SJCRH30 (cell line): ENCODE data around the gene ARHGEF19. TPM values are rescaled to one million over a fixed set of nuclear protein-coding genes. Genes with fewer than 3 reads are reported as not detected.

ENCODE experiments used
- DNase-seq, 2 experiments: peaks; one replicate each; pipeline ENCODE4 v3.0.0-alpha.2; 2015 to 2020
- H3K27ac ChIP-seq: fragments of 250-450 bp; sonication (Bioruptor Pico); 2 replicates; pipeline ENCODE4 v1.5.1; 2020; ENCODE audit warnings: mild to moderate bottlenecking, moderate library complexity
- H3K27me3 ChIP-seq: fragments of 250-450 bp; sonication (Bioruptor Pico); 2 replicates; pipeline ENCODE4 v1.5.1; 2020; ENCODE audit warnings: mild to moderate bottlenecking, moderate library complexity
- H3K36me3 ChIP-seq: fragments of 250-450 bp; sonication (Bioruptor Pico); 2 replicates; pipeline ENCODE4 v1.5.1; 2020; ENCODE audit warnings: mild to moderate bottlenecking, moderate library complexity
- H3K4me1 ChIP-seq: fragments of 250-450 bp; sonication (Bioruptor Pico); 2 replicates; pipeline ENCODE4 v1.5.1; 2020; ENCODE audit warnings: mild to moderate bottlenecking, moderate library complexity
- H3K4me3 ChIP-seq: fragments of 250-450 bp; sonication (Bioruptor Pico); 2 replicates; pipeline ENCODE4 v1.5.1; 2020; ENCODE audit warnings: mild to moderate bottlenecking, moderate library complexity
- H3K9me3 ChIP-seq: fragments of 250-450 bp; sonication (Bioruptor Pico); replicated peaks from 2 replicates; pipeline ENCODE4 v1.5.1; 2020; ENCODE audit warnings: mild to moderate bottlenecking, moderate library complexity
- total RNA-seq: library from RNA; depleted of rRNA; stranded (reverse); fragments of >200 nt; shearing (Covaris generic); gene quantifications from 2 replicates; pipeline ENCODE4 v1.2.3, GENCODE V29; 2014

ARHGEF19 gene
- total RNA-seq, 1 experiment from 2014 or later: 9.9 TPM

GRCh38 chr1:16195518-16195905, 16.9 kb downstream of the ARHGEF19 start:
- no peaks in the 10 kb centered on the region for H3K27me3 ChIP-seq
- no peaks in the 10 kb centered on the region for H3K9me3 ChIP-seq
- DNase-seq: no peak
- no peak overlapping the region for H3K4me3 ChIP-seq
- no peaks in the 10 kb centered on the region for H3K36me3 ChIP-seq
- H3K27ac ChIP-seq: no peak overlapping the region
- peaks cover 13% of the 10 kb centered on the region for H3K4me1 ChIP-seq

- Histone ChIP-seq H3K9me3 (no peaks in the 10 kb centered on the region), H3K27ac (no peak overlapping the region), H3K36me3 (no peaks in the 10 kb centered on the region), H3K27me3 (no peaks in the 10 kb centered on the region), H3K4me3 (no peak overlapping the region), H3K4me1 (peaks cover 46% of the 10 kb centered on the region)
- DNase-seq: no peak
Measured at GRCh38 chr1:16191916-16192546, 20.4 kb downstream of the ARHGEF19 start.

GRCh38 chr1:16191309-16191708, 21.1 kb downstream of the ARHGEF19 start:
- Histone ChIP-seq H3K4me3 (no peak overlapping the region), H3K27me3 (no peaks in the 10 kb centered on the region), H3K4me1 (peaks cover 46% of the 10 kb centered on the region), H3K36me3 (no peaks in the 10 kb centered on the region), H3K27ac (no peak overlapping the region), H3K9me3 (no peaks in the 10 kb centered on the region)
- DNase-seq: no peak

- Histone ChIP-seq H3K36me3 (no peaks in the 10 kb centered on the region), H3K4me3 (no peak overlapping the region), H3K4me1 (peaks cover 46% of the 10 kb centered on the region), H3K9me3 (no peaks in the 10 kb centered on the region), H3K27ac (peak overlapping the region; percentile 46), H3K27me3 (no peaks in the 10 kb centered on the region)
- DNase-seq: peak; percentile 88 to 93
Measured at GRCh38 chr1:16189921-16190621, 22.4 kb downstream of the ARHGEF19 start.

- no peak overlapping the region for H3K4me3 ChIP-seq
- no peaks in the 10 kb centered on the region for H3K9me3 ChIP-seq
- no peaks in the 10 kb centered on the region for H3K36me3 ChIP-seq
- H3K27me3 ChIP-seq: no peaks in the 10 kb centered on the region
- peaks cover 46% of the 10 kb centered on the region for H3K4me1 ChIP-seq
- DNase-seq: peak; percentile 45 to 56
- H3K27ac ChIP-seq: peak overlapping the region; percentile 46
Measured at GRCh38 chr1:16189003-16189402, 23.4 kb downstream of the ARHGEF19 start.

- H3K4me1 ChIP-seq: peaks cover 52% of the 10 kb centered on the region
- H3K4me3 ChIP-seq: no peak overlapping the region
- peak; percentile 81 to 91 for DNase-seq
- no peaks in the 10 kb centered on the region for H3K36me3 ChIP-seq
- H3K9me3 ChIP-seq: no peaks in the 10 kb centered on the region
- H3K27me3 ChIP-seq: no peaks in the 10 kb centered on the region
- no peak overlapping the region for H3K27ac ChIP-seq
Measured at GRCh38 chr1:16187748-16188401, 24.6 kb downstream of the ARHGEF19 start.

- DNase-seq: no peak
- H3K27me3 ChIP-seq: no peaks in the 10 kb centered on the region
- H3K36me3 ChIP-seq: no peaks in the 10 kb centered on the region
- H3K4me1 ChIP-seq: peaks cover 53% of the 10 kb centered on the region
- H3K27ac ChIP-seq: no peak overlapping the region
- H3K9me3 ChIP-seq: no peaks in the 10 kb centered on the region
- H3K4me3 ChIP-seq: no peak overlapping the region
Measured at GRCh38 chr1:16186655-16187235, 25.7 kb downstream of the ARHGEF19 start.

- H3K4me1 ChIP-seq: peaks cover 40% of the 10 kb centered on the region
- H3K4me3 ChIP-seq: no peak overlapping the region
- H3K27me3 ChIP-seq: no peaks in the 10 kb centered on the region
- no peaks in the 10 kb centered on the region for H3K36me3 ChIP-seq
- H3K9me3 ChIP-seq: no peaks in the 10 kb centered on the region
- H3K27ac ChIP-seq: no peak overlapping the region
- DNase-seq: no peak
Measured at GRCh38 chr1:16184557-16185303, 27.7 kb downstream of the ARHGEF19 start.

GRCh38 chr1:16183765-16184556, 28.5 kb downstream of the ARHGEF19 start:
- DNase-seq: no peak
- no peaks in the 10 kb centered on the region for H3K9me3 ChIP-seq
- H3K4me3 ChIP-seq: no peak overlapping the region
- H3K36me3 ChIP-seq: no peaks in the 10 kb centered on the region
- H3K27me3 ChIP-seq: no peaks in the 10 kb centered on the region
- H3K4me1 ChIP-seq: peaks cover 33% of the 10 kb centered on the region
- H3K27ac ChIP-seq: no peak overlapping the region

GRCh38 chr1:16183179-16183578, 29.3 kb downstream of the ARHGEF19 start:
- Histone ChIP-seq H3K4me3 (no peak overlapping the region), H3K4me1 (peaks cover 30% of the 10 kb centered on the region), H3K9me3 (no peaks in the 10 kb centered on the region), H3K36me3 (no peaks in the 10 kb centered on the region), H3K27ac (no peak overlapping the region), H3K27me3 (no peaks in the 10 kb centered on the region)
- no peak for DNase-seq

GRCh38 chr1:16181887-16182719, 30.3 kb downstream of the ARHGEF19 start:
- Histone ChIP-seq H3K9me3 (no peaks in the 10 kb centered on the region), H3K36me3 (no peaks in the 10 kb centered on the region), H3K27me3 (no peaks in the 10 kb centered on the region), H3K27ac (peak overlapping the region; percentile 54), H3K4me1 (peaks cover 20% of the 10 kb centered on the region), H3K4me3 (no peak overlapping the region)
- peak; percentile 89 for DNase-seq

GRCh38 chr1:16180291-16180824, 32.1 kb downstream of the ARHGEF19 start:
- Histone ChIP-seq H3K4me1 (peaks cover 33% of the 10 kb centered on the region), H3K27ac (no peak overlapping the region), H3K36me3 (no peaks in the 10 kb centered on the region)

More at GRCh38 chr1:16180291-16180824, 32.1 kb downstream of the ARHGEF19 start:
- H3K27me3 ChIP-seq: no peaks in the 10 kb centered on the region
- H3K4me3 ChIP-seq: no peak overlapping the region
- no peaks in the 10 kb centered on the region for H3K9me3 ChIP-seq
- DNase-seq: no peak
